Body of pancreas (tissue), 4 donors: ENCODE results near the gene PIGB. TPM values are rescaled to one million over a fixed set of nuclear protein-coding genes. Genes with fewer than 3 reads are reported as not detected.

Experiments used
- ATAC-seq: fragments of 150-250 bp; one replicate; pipeline ENCODE4 v1.9.1; 2016
- DNase-seq, 4 donors: peaks; one replicate each; pipeline ENCODE4 v3.0.0-alpha.2; 2019
- H3K27ac ChIP-seq, 4 donors: fragments of 200-600 bp; sonication (generic); 1 replicate in 3 of 4; 2 replicates in 1 of 4; pipeline versions ENCODE4 v1.5.1 to v1.6.1; 2016 to 2019; ENCODE audit warnings: mild to moderate bottlenecking in 1 of 4, mixed read lengths in 1 of 4, moderate library complexity in 1 of 4
- H3K27me3 ChIP-seq, 2 donors: fragments of 200-600 bp; sonication (generic); one replicate each; pipeline ENCODE4 v1.6.0; 2016; ENCODE audit warnings: mild to moderate bottlenecking in 1 of 2
- H3K36me3 ChIP-seq, 2 donors: fragments of 200-600 bp; sonication (generic); replicated peaks in 1 of 2; 2 replicates each; pipeline ENCODE4 v1.5.1; 2016; ENCODE audit warnings: low read depth in 2 of 2; ENCODE audit not compliant: insufficient read depth in 1 of 2
- H3K4me1 ChIP-seq: fragments of 200-600 bp; sonication (generic); one replicate; pipeline ENCODE4 v1.6.0; 2016
- H3K4me3 ChIP-seq, 2 donors: fragments of 200-600 bp; sonication (generic); 1 replicate in 1 of 2; 2 replicates in 1 of 2; pipeline ENCODE4 v1.5.1; 2016 to 2019
- H3K9me3 ChIP-seq, 3 donors: fragments of 200-600 bp; sonication (generic); 1 replicate in 2 of 3; 2 replicates in 1 of 3; pipeline ENCODE4 v1.5.1; 2016
- POLR2A ChIP-seq, 3 donors: fragments of 450-650 bp; IDR thresholded peaks; one replicate each; pipeline ENCODE4 v1.6.1; 2016; ENCODE audit warnings: antibody characterized with exemption in 3 of 3, mild to moderate bottlenecking in 2 of 3
- WGBS, 2 donors: methylation state at CpG; one replicate each; pipeline ENCODE4 v1.1.5; 2017; 5-methylcytosine and 5-hydroxymethylcytosine counted together
- intact Hi-C: fragments of 100-400 bp; cut with DNase I; formaldehyde crosslinking; loops from one replicate; pipeline ENCODE4 v1.15.1; 2023
- total RNA-seq, 2 donors: library from RNA; depleted of rRNA; stranded (reverse); fragments of >200 nt; gene quantifications; one replicate each; pipeline ENCODE4 v1.1.0, GENCODE V29; 2016
- TF ChIP-seq, protein P1 (sequence below), 7 experiments: fragments of 450-650 bp in 4 of 7; fragments of 200-600 bp in 3 of 7; sonication (generic) in 3 of 7; IDR thresholded peaks; one replicate each; pipeline ENCODE4 v1.5.1; 2016 to 2019; ENCODE audit warnings: antibody characterized with exemption in 7 of 7

The PIGB gene
- total RNA-seq, 2 donors from 2014 or later = 9.1 to 17.1 TPM

DNA sequence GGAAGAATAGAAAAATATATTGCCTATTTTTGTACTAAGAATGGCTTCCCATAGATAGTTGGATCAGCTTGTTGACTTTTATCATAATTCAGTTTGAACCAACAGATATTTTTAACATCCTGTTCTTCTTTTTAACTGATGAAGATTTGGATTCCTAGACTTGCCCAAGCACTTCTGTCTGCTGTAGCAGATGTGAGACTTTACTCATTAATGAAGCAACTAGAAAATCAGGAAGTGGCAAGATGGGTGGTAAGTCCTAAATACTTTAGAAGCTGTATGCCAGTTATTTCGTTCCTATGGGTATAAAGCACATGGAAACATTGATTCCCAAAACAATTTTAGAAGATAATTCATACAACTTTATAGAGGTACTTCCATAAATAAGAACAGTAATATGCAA lies 8.4 kb downstream of the PIGB start:
- no peaks in the 10 kb centered on the region for H3K9me3 ChIP-seq
- H3K4me3 ChIP-seq = no peak overlapping the region
- ATAC-seq (no peak), DNase-seq (no peak)
- 69 to 85% methylated on average over 1 of the region's 1 CpG for WGBS, 2 donors
- intact Hi-C loops = no loop called here
- H3K27me3 ChIP-seq = no peaks in the 10 kb centered on the region
- no peak for TF ChIP-seq POLR2A (IDR thresholded peaks at IDR 0.05)
- TF ChIP-seq, protein P1, sequence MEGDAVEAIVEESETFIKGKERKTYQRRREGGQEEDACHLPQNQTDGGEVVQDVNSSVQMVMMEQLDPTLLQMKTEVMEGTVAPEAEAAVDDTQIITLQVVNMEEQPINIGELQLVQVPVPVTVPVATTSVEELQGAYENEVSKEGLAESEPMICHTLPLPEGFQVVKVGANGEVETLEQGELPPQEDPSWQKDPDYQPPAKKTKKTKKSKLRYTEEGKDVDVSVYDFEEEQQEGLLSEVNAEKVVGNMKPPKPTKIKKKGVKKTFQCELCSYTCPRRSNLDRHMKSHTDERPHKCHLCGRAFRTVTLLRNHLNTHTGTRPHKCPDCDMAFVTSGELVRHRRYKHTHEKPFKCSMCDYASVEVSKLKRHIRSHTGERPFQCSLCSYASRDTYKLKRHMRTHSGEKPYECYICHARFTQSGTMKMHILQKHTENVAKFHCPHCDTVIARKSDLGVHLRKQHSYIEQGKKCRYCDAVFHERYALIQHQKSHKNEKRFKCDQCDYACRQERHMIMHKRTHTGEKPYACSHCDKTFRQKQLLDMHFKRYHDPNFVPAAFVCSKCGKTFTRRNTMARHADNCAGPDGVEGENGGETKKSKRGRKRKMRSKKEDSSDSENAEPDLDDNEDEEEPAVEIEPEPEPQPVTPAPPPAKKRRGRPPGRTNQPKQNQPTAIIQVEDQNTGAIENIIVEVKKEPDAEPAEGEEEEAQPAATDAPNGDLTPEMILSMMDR (IDR thresholded peaks at IDR 0.05) = no peak
- no peaks in the 10 kb centered on the region for H3K4me1 ChIP-seq
- H3K36me3 ChIP-seq = no peaks in the 10 kb centered on the region
- H3K27ac ChIP-seq = no peak overlapping the region

DNA sequence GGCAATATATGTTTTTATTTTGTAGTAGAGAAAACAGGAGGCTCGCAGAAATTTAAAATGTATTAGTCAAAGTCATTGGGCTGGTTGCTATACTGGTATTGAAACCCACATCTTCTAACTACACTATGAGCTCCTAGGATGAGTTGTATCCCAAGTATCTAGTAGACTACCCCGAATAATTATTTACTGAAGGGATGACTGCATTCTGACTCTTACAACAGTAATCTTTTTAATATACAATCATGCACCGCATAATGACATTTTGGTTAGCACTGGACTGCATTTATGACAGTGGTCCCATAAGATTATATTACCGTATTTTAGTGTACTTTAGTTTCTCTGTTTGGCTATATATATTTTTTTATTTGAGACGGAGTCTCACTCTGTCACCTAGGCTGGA lies 15.3 kb downstream of the PIGB start:
- TF ChIP-seq, protein P1 (IDR thresholded peaks at IDR 0.05) = no peak
- TF ChIP-seq POLR2A (IDR thresholded peaks at IDR 0.05) = no peak
- DNase-seq = no peak
- no peak for ATAC-seq
- 88 to 92% methylated on average over 5 of the region's 5 CpGs for WGBS, 2 donors
- Histone ChIP-seq H3K4me3 (no peak overlapping the region), H3K9me3 (no peaks in the 10 kb centered on the region), H3K36me3 (no peaks in the 10 kb centered on the region), H3K27me3 (no peaks in the 10 kb centered on the region), H3K27ac (no peak overlapping the region), H3K4me1 (no peaks in the 10 kb centered on the region)
- intact Hi-C loops = no loop called here

DNA sequence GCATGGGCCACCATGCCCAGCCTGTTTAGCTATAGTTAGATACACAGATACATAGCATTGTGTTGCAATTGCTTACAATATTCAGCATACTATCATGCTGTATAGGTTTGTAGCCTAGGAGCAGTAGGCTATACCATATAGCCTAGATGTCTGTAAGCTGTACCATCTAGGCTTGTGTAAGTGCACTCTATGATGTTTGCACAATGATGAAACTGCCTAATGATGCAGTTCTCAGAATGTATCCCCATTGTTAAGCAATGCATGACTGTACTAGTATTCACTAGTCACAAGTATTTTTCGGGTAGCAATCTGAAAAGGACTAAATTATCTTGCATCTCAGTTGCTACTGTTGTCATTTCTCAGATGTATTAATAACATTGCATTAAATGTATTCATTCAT lies 16.0 kb downstream of the PIGB start:
- DNase-seq = no peak
- H3K36me3 ChIP-seq = no peaks in the 10 kb centered on the region
- intact Hi-C loops = no loop called here
- H3K27ac ChIP-seq = no peak overlapping the region
- ATAC-seq = no peak
- WGBS, 2 donors = 82 to 100% methylated on average over 1 of the region's 1 CpG
- H3K4me3 ChIP-seq = no peak overlapping the region
- TF ChIP-seq, protein P1 (IDR thresholded peaks at IDR 0.05) = no peak
- TF ChIP-seq POLR2A (IDR thresholded peaks at IDR 0.05) = no peak
- H3K9me3 ChIP-seq = no peaks in the 10 kb centered on the region
- no peaks in the 10 kb centered on the region for H3K4me1 ChIP-seq
- H3K27me3 ChIP-seq = no peaks in the 10 kb centered on the region

DNA sequence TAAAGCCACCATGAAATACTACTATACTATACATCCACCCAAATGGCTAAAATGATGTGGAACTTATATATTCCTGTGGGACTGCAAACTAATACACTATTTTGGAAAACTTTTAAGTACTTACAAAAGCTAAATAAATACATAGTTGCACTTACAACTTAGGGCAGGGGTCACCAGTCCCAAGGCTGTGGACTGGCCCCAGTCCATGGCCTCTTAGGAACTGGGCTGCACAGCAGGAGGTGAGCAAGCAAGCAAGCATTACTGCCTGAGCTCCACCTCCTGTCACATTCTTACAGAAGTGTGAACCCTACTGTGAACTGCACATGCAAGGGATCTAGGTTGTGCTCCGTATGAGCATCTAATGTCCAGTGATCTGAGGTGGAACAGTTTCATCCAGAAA lies 18.1 kb downstream of the PIGB start:
- intact Hi-C loops = no loop called here
- Histone ChIP-seq H3K4me3 (no peak overlapping the region), H3K4me1 (no peaks in the 10 kb centered on the region), H3K9me3 (no peaks in the 10 kb centered on the region), H3K27me3 (no peaks in the 10 kb centered on the region), H3K36me3 (no peaks in the 10 kb centered on the region), H3K27ac (no peak overlapping the region)
- ATAC-seq = no peak
- TF ChIP-seq POLR2A (IDR thresholded peaks at IDR 0.05) = no peak
- TF ChIP-seq, protein P1 (IDR thresholded peaks at IDR 0.05) = no peak
- 100% methylated on average over 1 of the region's 1 CpG; no CpG with 5 or more reads in 1 of the 2 donors for WGBS, 2 donors
- no peak for DNase-seq

DNA sequence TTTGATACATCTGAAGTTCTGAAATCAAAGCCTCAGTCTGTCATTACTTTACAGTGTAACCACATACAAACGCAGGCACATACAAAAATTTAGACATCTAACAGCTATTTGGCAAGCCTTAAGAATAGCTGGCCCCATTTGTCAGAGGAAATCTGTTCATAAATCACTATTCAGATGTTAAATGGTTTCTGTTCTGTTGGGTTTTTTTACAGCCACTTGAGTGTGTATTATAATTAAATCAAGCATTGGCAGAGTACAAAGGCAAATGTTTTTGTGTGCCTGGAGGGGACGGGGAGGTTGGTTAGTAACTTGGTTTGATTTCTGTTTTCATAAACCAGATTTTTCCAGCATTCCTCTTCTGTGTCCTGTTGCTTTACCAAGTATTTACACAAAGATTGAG lies 24.1 kb downstream of the PIGB start:
- intact Hi-C loops = no loop called here
- ATAC-seq (no peak), DNase-seq (no peak)
- TF ChIP-seq, protein P1 (IDR thresholded peaks at IDR 0.05) = no peak
- Histone ChIP-seq H3K27me3 (no peaks in the 10 kb centered on the region), H3K27ac (no peak overlapping the region), H3K4me3 (no peak overlapping the region), H3K36me3 (no peaks in the 10 kb centered on the region), H3K9me3 (no peaks in the 10 kb centered on the region), H3K4me1 (no peaks in the 10 kb centered on the region)
- WGBS, 2 donors = 40 to 61% methylated on average over 2 of the region's 2 CpGs
